SU-DHL-6 (cell line): ENCODE data around the gene TTC27.

Source experiments
- H2AFZ ChIP-seq: fragments of 200-600 bp; sonication (generic); 2 replicates; pipeline ENCODE4 v1.6.1; 2014; ENCODE audit warnings: low read depth, mild to moderate bottlenecking, moderate library complexity, mixed read lengths, antibody characterized with exemption, low read length; ENCODE audit not compliant: severe bottlenecking
- H3F3A ChIP-seq: fragments of 200-600 bp; shearing (Covaris generic); 2 replicates; pipeline ENCODE4 v1.6.0; 2016; ENCODE audit warnings: antibody characterized with exemption, mild to moderate bottlenecking; ENCODE audit not compliant: insufficient read depth
- H3K27ac ChIP-seq: fragments of 200-600 bp; sonication (generic); 2 replicates; pipeline ENCODE4 v1.5.1; 2016; ENCODE audit warnings: low read depth, mild to moderate bottlenecking, low read length, moderate library complexity, mixed read lengths
- H3K27me3 ChIP-seq: fragments of 200-600 bp; sonication (generic), shearing (Covaris generic); 2 replicates; pipeline ENCODE4 v1.6.0; 2014; ENCODE audit warnings: mild to moderate bottlenecking, low read length
- H3K36me3 ChIP-seq: fragments of 200-600 bp; sonication (generic); 2 replicates; pipeline ENCODE4 v1.6.1; 2014; ENCODE audit warnings: mild to moderate bottlenecking, low read length, mixed read lengths
- H3K4me2 ChIP-seq: fragments of 300-600, 200-600 bp; shearing (Covaris generic), sonication (generic); 2 replicates; pipeline ENCODE4 v1.6.0; 2014; ENCODE audit warnings: low read length, low read depth, mild to moderate bottlenecking; ENCODE audit not compliant: poor library complexity, severe bottlenecking
- H3K4me3 ChIP-seq: fragments of 200-600 bp; sonication (generic); 2 replicates; pipeline ENCODE4 v1.5.1; 2014; ENCODE audit warnings: antibody characterized with exemption, low read length, mild to moderate bottlenecking, mixed read lengths; ENCODE audit not compliant: insufficient read depth, poor library complexity, severe bottlenecking
- H3K79me2 ChIP-seq: fragments of 200-600 bp; sonication (generic); 2 replicates; pipeline ENCODE4 v1.6.1; 2014; ENCODE audit warnings: mild to moderate bottlenecking, low read length, moderate library complexity; ENCODE audit not compliant: insufficient read depth
- H3K9ac ChIP-seq: fragments of 200-600 bp; sonication (generic); 2 replicates; pipeline ENCODE4 v1.7.0; 2014; ENCODE audit warnings: mild to moderate bottlenecking, low read length
- H3K9me2 ChIP-seq: fragments of 200-600 bp; sonication (generic); replicated peaks from 2 replicates; pipeline ENCODE4 v1.6.1; 2014; ENCODE audit warnings: low read length; ENCODE audit not compliant: insufficient read depth
- H3K9me3 ChIP-seq: fragments of 200-600 bp; sonication (generic); 2 replicates; pipeline ENCODE4 v1.6.1; 2014; ENCODE audit warnings: low read length, mixed read lengths; ENCODE audit not compliant: insufficient read depth
- H4K20me1 ChIP-seq: fragments of 200-600 bp; sonication (generic); 2 replicates; pipeline ENCODE4 v1.6.1; 2014; ENCODE audit warnings: low read depth, mild to moderate bottlenecking, antibody characterized with exemption, low read length, moderate library complexity, mixed read lengths
- EZH2phosphoT487 ChIP-seq: fragments of 200-600 bp; sonication (generic), shearing (Covaris generic); conservative IDR thresholded peaks from 2 replicates; pipeline ENCODE4 v1.6.1; 2018; ENCODE audit warnings: mild to moderate bottlenecking, antibody characterized with exemption, low read length, moderate library complexity, mixed read lengths
- TF ChIP-seq, protein P1 (sequence below): fragments of 200-600 bp; sonication (generic); IDR thresholded peaks from one replicate; pipeline ENCODE4 v1.5.1; 2017; ENCODE audit warnings: antibody characterized with exemption, mild to moderate bottlenecking, low read length, moderate library complexity; ENCODE audit not compliant: insufficient read depth, poor library complexity, severe bottlenecking

The TTC27 gene

DNA sequence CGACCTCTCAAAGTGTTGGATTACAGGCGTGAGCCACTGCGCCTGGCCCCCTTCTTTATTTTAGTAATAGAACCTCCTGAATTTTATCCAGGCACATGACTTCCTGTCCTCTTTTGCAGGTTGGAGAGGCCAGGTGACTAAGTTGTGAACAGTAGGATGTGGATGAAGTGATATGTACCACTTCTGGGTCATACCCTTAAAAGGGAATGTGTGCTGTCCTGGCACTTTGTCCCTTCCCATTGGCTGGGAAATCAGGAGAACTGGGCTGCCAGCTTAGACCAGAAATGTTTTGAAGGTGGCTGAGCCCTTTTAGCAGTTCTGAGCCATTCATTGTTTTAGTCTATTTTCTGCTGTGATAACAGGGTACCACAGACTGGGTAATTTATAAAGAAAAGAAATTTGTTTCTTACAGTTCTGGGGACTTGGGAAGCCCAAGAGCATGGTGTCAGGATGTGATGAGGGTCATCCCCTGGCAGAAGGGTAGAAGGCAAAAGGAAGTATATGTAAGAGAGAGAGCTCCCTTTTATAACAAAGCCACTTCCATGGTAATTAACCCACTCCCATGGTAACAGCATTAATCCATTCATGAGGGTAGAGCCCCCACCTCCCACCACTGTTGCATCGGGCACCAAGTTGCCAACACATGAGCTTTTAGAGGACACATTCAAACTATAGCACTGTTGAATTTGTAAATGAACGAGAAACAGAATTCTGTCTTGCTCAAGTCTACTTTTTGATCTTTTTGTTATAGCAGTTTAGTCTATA lies 79.1 kb downstream of the TTC27 start:
- Histone ChIP-seq H2AFZ (no peak overlapping the region), H3K4me3 (no peak overlapping the region), H3K27ac (no peak overlapping the region), H3K36me3 (no peaks in the 10 kb centered on the region), H3K9ac (no peak overlapping the region), H3K27me3 (no peaks in the 10 kb centered on the region), H3K4me2 (no peak overlapping the region), H3K9me2 (no peaks in the 10 kb centered on the region), H3F3A (no peaks in the 10 kb centered on the region), H3K79me2 (no peaks in the 10 kb centered on the region), H4K20me1 (no peaks in the 10 kb centered on the region), H3K9me3 (no peaks in the 10 kb centered on the region)
- TF ChIP-seq EZH2phosphoT487, result no peak
- TF ChIP-seq, protein P1, sequence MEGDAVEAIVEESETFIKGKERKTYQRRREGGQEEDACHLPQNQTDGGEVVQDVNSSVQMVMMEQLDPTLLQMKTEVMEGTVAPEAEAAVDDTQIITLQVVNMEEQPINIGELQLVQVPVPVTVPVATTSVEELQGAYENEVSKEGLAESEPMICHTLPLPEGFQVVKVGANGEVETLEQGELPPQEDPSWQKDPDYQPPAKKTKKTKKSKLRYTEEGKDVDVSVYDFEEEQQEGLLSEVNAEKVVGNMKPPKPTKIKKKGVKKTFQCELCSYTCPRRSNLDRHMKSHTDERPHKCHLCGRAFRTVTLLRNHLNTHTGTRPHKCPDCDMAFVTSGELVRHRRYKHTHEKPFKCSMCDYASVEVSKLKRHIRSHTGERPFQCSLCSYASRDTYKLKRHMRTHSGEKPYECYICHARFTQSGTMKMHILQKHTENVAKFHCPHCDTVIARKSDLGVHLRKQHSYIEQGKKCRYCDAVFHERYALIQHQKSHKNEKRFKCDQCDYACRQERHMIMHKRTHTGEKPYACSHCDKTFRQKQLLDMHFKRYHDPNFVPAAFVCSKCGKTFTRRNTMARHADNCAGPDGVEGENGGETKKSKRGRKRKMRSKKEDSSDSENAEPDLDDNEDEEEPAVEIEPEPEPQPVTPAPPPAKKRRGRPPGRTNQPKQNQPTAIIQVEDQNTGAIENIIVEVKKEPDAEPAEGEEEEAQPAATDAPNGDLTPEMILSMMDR, result no peak

DNA sequence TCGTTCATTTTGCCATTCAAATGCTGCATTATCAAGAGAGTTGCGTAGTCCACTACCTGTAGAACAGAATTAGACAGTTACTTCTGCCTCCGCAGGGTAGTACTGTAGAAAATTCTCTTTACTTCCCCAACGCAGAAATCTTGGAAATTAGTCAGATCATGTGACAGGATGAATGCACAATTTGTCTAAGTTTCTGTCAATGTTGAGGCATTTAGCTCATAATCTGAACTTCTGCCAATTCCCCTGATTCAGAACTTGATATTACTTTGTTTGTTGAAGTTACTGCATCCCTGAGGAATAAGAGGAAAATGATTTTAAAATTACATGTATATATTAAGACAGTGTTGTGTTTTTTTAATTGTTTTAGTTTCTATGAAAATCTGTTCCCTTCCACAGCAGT lies 83.4 kb downstream of the TTC27 start:
- no peak overlapping the region for H3K4me3 ChIP-seq
- H3K27ac ChIP-seq, result no peak overlapping the region
- H3K27me3 ChIP-seq, result no peaks in the 10 kb centered on the region
- no peaks in the 10 kb centered on the region for H3F3A ChIP-seq
- H3K79me2 ChIP-seq, result no peaks in the 10 kb centered on the region
- H3K9ac ChIP-seq, result no peak overlapping the region
- no peak overlapping the region for H3K4me2 ChIP-seq
- peaks cover 2% of the 10 kb centered on the region; the same call in 1 of the 2 replicates for H3K36me3 ChIP-seq
- no peaks in the 10 kb centered on the region for H3K9me3 ChIP-seq
- no peaks in the 10 kb centered on the region for H3K9me2 ChIP-seq
- no peak overlapping the region for H2AFZ ChIP-seq
- TF ChIP-seq EZH2phosphoT487, result no peak
- TF ChIP-seq, protein P1, result no peak
- H4K20me1 ChIP-seq, result no peaks in the 10 kb centered on the region

DNA sequence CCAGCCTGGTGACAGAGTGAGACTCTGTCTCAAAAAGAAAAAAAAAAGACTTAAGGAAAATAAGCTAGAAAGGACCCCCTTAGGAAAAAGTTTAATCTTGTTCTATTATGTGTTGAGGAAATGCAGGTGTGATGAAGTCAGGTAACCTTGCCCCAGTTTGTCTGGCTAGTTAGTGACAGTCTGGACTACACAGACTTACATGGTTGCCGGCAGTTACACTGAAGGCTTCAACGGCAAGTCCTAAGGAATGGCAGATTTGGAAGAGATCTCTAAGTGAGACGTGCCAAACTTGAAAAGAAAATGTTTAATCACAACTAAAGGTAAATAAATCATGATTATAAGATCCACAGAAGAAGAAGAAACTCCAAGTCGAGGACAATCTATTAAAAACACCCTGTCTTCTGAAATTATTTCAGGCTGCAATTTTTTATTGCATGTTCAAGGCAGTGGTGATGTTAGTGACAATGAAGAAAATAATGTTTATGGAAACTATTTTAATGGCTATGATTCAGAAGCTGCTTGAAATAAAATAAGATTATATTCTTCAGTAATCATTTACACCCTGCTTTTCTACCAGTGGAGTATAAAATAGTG lies 84.2 kb downstream of the TTC27 start:
- no peaks in the 10 kb centered on the region for H3F3A ChIP-seq
- no peak overlapping the region for H3K9ac ChIP-seq
- TF ChIP-seq EZH2phosphoT487, result no peak
- TF ChIP-seq, protein P1, result no peak
- no peaks in the 10 kb centered on the region for H3K79me2 ChIP-seq
- H3K4me2 ChIP-seq, result no peak overlapping the region
- no peaks in the 10 kb centered on the region for H3K27me3 ChIP-seq
- peaks cover 2% of the 10 kb centered on the region; the same call in 1 of the 2 replicates for H3K36me3 ChIP-seq
- H3K4me3 ChIP-seq, result no peak overlapping the region
- H4K20me1 ChIP-seq, result no peaks in the 10 kb centered on the region
- H3K27ac ChIP-seq, result no peak overlapping the region
- H3K9me3 ChIP-seq, result no peaks in the 10 kb centered on the region
- no peaks in the 10 kb centered on the region for H3K9me2 ChIP-seq
- no peak overlapping the region for H2AFZ ChIP-seq
